IMR-90 (cell line): Measurements from ENCODE around the gene TMBIM1.

Source experiments
- BHLHE40 ChIP-seq: fragments of 150-350 bp; IDR thresholded peaks from 2 replicates; pipeline ENCODE4 v1.6.1; 2016; ENCODE audit warnings: mild to moderate bottlenecking, low read depth, low read length
- CTCF ChIP-seq: conservative IDR thresholded peaks from 2 replicates; pipeline ENCODE4 v1.5.1; 2012; ENCODE audit warnings: mild to moderate bottlenecking, low read depth, low read length, improper control_type of control experiment
- POLR2A ChIP-seq: IDR thresholded peaks from 2 replicates; pipeline ENCODE4 v1.6.1; 2012; ENCODE audit warnings: mild to moderate bottlenecking, low read depth, low read length
- RCOR1 ChIP-seq: IDR thresholded peaks from 2 replicates; pipeline ENCODE4 v1.6.1; 2012; ENCODE audit warnings: mild to moderate bottlenecking, low read length, improper control_type of control experiment; ENCODE audit not compliant: insufficient replicate concordance
- SMC3 ChIP-seq: fragments of 150-350 bp; IDR thresholded peaks from 2 replicates; pipeline ENCODE4 v1.6.1; 2016; ENCODE audit warnings: low read depth, mild to moderate bottlenecking, antibody characterized with exemption, low read length, moderate library complexity

GRCh38 chr2:218290316-218291261, 1.7 kb downstream of the TMBIM1 start:
- no peak for TF ChIP-seq RCOR1
- TF ChIP-seq SMC3 = no peak
- TF ChIP-seq CTCF = no peak
- no peak for TF ChIP-seq POLR2A
- no peak for TF ChIP-seq BHLHE40
